Left renal cortex interstitium (tissue), 4 donors: Measurements from ENCODE around the gene ITSN1. TPM values are rescaled to one million over a fixed set of nuclear protein-coding genes. Genes with fewer than 3 reads are reported as not detected.
"Not testable (repeated sequence)": the region's sequence is repeated elsewhere in the genome, so short reads cannot be mapped to it uniquely, and the experiment has no call there.

Source experiments
- DNase-seq, 4 donors: peaks; one replicate each; pipeline ENCODE4 v3.0.0-alpha.2; 2013; ENCODE audit warnings: low read depth in 4 of 4, low spot score in 2 of 4, missing footprints in 1 of 4
- polyA plus RNA-seq, 4 donors: library from polyadenylated mRNA; unstranded; fragments of 120-200 nt; gene quantifications; one replicate each; pipeline ENCODE4 v1.2.1, GENCODE V29; 2013; ENCODE audit not compliant: insufficient read length in 4 of 4

Gene ITSN1
- polyA plus RNA-seq, 4 donors: 36.8 to 57.2 (median 46.8) TPM

DNA sequence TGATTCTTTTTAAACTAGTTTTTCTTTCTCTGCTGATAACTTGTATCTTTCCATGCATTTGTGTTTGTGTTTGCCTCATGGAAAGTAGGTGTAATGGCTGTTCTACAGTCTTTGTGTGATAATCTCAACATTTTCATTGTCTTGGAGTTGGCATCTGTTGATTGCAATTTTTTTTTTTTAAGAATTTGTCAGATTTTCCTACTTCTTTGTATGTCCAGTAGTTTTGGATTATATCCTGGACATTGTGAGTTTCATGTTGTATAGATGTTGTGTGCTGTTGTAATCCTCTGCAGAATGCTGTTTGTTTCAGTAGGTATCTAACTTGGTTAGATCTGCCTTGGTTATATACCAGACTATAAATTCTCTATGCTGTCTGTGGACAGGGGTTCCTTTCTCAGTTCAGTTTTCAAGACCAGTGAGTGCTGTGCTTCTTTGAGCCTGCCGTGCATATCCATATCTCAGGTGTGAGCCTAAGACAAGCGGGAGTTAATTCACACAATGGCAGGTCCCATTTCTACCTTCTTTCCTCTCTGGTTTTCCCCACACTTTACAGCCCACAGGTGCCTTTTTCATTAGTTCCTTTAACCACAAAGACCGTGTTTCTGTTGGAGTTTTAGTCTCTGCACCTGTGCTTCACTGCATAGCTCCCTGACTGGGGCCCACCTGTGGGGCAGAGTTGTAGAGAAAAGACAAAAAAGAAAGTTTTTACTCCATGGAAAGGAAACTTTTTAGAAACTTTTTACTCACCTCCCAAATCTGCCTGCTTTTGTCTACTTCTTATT is 69.9 kb downstream of the ITSN1 start:
- no peak for DNase-seq

DNA sequence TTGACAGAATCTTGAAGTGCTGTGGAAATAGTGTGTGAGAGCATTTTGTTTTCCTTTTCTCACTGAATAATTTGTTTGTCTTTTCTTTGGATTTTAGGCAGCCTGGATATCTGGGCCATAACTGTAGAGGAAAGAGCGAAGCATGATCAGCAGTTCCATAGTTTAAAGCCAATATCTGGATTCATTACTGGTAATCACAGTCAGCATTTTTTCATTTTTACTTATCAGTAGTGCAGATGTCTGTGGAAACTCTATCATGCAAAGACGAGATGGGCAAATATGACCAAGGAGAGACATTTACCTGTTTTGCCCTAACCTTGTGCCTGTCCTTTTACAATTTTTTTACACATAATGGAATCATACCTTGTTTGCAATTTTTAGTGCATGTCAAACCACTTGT is 78.8 kb downstream of the ITSN1 start:
- DNase-seq: no peak

DNA sequence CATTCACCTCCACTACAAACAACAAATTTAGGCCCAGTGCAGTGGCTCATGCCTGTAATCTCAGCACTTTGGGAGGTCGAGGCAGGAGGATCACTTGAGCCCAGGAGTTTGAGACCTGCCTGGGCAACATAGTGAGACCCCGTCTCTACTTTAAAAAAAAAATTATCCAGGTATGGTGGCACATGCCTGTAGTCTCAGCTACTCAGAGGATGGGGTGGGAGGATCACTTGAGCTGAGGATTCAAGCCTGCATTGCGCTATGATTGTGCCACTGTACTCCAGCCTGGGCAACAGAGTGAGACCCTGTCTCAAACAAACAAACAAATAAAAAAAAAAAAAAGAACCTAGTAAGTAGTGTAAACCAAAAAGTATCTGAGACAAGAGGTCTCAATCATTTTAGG is 86.8 kb downstream of the ITSN1 start:
- not testable (repeated sequence) for DNase-seq

DNA sequence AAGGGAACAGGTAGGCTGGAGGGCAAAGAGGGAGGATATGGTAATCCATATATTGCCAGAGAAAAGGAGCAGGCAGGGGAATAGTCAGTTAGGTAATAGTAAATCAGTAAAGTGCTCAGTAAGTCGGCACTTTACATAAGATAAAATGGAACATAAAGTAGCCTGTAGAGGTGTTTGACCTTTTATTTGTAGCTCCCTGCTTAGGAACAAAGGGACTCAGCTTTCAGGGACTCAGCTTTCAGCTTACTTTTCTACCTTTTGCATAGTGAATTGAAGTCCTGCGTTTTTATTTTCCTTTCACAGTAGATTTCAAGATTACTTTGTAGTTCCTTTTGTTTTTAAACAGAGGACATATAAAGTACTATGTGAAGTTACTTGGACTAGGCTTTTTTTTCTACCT is 87.3 kb downstream of the ITSN1 start:
- no peak for DNase-seq

DNA sequence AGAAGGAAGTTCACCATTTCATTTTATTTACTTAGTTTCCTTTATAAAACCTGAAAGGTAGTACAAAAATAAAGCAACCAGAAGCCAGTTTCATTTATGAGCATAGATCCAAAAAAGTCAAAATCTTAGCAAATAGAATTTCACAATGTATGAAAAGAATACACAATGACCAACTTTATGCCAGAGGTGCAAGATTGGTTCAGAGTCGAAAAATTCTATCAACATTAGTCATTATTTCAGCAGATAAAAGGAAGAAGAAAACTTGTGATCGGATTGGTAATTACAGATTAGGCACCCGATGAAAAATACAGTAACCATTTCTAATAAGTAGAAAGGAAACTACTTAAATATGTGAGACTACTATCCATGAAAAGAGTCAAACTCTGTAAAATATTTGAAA is 89.1 kb downstream of the ITSN1 start:
- no peak for DNase-seq

DNA sequence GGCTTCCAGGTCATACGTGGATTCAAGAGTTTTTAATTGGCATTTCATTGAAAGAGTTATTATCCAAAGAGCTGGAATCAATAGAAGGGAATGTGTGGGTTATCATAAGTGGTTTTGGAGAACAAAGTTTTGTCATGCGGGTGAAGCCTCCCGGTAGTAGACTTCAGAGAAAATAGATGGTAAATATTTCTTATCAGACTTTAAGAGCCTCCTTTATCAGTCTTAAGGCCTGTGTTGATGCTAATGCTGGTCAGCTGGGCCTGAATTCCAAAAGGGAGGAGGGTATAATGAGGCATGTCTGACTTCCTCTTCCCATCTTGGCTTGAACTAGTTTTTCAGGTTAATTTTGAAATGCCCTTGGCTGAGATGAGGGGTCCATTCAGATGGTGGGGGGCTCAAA is 89.7 kb downstream of the ITSN1 start:
- no peak for DNase-seq

DNA sequence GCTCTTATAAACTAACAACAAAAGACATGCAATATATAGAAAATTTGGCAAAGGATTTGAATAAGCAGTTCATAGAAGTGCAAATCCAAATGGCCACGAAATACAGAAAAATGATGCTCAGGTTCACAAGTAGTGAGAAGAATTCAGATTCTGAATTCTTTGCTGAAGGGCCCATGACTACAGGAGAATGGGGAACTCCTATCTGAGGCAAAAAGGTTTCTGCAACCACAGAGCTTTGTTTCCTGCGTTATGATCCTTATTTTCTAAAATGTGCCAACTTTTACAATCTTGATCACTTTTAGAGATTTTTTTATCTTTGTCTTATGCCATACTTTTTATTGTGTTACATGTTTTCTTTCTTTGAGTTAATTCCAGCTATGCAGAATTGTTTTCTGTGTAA is 91.3 kb downstream of the ITSN1 start:
- DNase-seq: no peak

DNA sequence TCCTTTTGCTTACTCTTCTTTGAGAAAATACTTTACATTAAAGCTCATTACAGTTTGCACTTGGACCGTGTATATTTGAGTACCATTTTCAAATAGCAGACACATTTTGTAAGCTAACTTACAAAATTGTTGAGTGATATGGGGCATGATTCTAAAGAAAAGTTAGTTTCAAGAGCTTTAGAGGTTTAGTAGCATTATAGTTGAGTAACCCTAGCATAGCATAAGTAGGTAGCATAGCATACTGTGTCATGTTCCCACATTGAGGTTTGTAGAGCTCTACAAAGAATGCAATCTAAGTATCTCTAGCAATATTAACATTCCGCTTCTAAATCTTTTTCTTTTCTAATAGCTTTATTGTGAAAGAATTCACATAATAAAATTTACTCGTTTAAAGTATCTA is 92.0 kb downstream of the ITSN1 start:
- no peak for DNase-seq

DNA sequence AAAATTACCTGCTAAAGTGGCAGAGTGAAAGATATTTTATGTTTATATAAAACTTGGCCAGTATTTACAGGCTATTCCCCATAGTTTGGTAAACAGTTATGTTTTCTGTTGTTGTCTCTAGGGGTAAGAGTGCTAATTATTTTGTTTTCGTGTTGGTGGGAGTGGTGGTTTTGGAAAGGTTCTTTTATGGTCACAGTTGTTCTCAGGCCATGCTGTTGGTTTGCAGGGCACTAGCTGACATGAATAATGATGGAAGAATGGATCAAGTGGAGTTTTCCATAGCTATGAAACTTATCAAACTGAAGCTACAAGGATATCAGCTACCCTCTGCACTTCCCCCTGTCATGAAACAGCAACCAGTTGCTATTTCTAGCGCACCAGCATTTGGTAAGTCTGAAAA is 92.5 kb downstream of the ITSN1 start:
- no peak for DNase-seq

DNA sequence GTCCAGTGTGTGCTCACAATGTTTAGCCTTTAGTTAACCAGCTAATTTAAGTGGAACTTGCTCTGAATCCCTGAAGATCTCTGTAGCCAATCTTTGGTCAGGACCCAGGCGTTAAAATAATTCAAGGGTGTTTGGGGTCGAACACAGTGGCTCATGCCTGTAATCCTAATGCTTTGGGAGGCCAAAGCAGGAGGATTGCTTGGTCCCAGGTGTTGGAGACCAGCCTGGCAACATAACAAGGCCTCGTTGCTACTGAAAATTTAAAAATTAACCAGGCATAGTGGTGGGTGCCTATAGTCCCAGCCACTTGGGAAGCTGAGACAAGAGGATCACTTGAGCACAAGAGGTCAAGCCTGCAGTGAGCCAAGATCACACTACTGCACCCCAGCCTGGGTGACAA is 94.3 kb downstream of the ITSN1 start:
- no peak for DNase-seq

DNA sequence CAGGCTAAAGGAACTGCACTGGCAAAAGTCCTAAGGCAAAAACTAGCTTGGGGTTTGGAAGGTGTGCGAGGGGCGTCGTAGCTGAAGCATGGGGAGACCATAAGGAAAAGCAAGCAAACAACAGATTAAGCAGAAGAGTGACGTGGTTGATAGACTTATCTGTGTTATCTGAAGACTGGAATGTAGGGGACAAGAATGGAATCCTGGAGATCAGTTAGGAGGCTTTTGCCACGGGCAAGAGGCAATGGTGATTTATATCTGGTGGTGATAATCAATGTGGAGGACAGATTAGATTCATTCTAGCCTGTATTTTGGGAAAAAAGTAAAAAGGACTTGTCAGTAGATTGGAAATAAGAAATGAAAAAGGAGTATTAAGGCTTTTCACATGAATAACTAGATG is 97.4 kb downstream of the ITSN1 start:
- no peak for DNase-seq

DNA sequence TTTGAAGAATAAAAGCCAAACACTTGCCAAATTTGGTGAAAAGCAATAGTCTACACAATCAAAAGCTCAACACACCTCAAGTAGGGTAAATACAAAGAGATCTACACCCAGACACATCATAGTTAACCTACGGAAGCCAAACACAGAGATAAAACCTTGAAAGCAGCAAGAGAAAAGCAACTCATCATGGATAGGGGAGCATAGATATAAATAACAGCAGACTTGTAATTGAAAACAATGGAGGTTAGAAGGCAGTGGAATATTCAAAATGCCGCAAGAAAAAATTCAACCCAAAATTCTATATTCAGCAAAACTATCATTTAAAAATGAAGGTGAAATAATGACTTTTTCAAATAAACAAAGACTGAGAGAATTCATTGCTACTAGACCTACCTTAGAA is 105.1 kb downstream of the ITSN1 start:
- no peak for DNase-seq

DNA sequence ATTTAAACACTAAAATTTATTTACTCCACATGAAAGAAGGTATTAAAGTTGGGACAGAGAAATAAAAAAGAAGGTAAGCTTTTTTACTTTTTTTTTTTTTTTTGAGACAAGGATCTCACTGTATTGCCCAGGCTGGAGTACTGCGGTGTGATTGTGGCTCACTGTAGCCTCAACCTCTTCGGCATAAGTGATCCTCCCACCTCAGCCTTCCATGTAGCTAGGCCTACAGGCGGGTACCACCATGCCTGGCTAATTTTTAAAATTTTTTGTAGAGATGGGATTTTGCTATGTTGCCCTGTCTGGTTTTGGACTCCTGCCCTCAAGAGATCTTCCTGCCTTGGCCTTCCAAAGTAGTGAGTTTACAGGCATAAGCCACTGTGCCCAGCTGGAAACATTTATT is 106.6 kb downstream of the ITSN1 start:
- no peak for DNase-seq

DNA sequence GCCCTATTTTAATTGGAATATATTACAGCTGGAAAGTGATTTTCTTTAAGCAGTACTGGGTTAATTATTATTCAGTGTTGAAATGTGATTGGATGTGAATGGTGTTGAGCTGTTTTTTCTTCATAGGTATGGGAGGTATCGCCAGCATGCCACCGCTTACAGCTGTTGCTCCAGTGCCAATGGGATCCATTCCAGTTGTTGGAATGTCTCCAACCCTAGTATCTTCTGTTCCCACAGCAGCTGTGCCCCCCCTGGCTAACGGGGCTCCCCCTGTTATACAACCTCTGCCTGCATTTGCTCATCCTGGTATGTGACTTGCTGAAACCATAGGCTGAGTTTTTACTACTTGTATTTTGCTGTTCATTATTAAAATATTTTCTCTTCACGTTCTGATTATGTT is 107.7 kb downstream of the ITSN1 start:
- no peak for DNase-seq

DNA sequence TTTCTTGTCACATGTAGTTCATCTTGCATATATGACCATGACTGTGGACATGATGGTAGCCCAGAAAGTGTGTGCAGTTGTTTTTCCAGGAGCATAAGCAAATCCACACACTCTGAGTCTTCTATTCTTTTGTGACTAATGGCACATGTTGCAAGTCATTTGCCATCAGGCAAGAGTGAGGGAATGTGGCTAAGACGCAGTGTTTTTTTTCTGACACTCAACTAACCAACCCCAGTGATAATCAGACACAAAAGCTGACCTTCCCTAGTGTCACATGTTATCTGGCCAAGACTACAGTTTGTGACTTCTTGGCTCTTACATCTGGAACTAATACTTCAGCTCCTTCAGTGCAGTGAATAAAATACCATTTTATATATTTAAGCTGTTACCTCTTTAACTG is 108.8 kb downstream of the ITSN1 start:
- DNase-seq: no peak

DNA sequence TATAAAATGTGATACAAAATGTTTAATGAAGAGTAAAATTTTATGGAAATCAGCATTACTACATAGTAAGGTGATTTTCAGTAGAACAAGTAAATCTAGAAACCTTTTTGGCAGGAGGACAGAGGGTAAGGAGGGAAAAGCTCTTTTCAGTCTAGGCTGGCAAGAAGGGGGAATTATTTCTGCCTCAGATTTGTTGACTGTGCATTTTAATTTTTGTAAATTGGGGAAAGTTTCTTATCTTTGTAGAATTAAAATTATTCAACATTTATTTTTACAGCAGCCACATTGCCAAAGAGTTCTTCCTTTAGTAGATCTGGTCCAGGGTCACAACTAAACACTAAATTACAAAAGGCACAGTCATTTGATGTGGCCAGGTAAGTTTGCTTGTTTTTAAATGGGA is 109.2 kb downstream of the ITSN1 start:
- DNase-seq: no peak

DNA sequence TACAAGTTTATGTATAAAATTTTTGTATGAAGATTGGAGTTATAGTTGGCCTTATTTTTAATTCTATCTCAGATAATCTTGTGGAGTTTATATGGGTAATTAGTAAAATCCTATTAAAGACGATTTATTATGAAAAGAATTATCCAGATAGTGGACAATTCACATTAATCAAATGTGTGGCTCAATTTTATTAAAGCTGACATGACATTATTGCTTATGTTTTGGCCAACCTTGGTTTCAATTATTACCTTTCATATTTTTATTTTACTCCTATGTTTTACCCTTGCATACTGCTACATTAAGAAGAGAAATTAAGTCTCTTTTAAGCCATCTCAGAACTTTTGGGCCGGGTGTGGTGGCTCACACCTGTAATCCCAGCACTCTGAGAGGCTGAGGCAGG is 110.0 kb downstream of the ITSN1 start:
- no peak for DNase-seq

DNA sequence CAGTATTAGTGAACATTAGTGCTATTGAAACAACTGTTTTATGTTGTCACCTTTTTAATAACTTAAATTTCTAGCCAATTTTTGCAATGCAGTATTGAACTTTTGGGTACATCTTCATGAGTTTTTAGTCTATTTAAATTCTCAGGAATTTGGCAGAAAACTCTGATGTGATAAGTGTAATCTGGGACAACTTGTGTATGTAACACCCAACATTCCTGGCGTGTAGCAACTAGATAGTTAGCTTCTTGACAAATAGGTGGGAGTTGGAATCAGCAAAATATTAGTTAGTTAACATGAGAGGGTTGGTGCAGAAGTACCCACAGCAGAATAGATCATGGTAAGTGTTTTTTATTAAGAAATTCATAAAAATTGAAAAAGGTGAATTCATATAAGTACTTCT is 111.6 kb downstream of the ITSN1 start:
- no peak for DNase-seq

DNA sequence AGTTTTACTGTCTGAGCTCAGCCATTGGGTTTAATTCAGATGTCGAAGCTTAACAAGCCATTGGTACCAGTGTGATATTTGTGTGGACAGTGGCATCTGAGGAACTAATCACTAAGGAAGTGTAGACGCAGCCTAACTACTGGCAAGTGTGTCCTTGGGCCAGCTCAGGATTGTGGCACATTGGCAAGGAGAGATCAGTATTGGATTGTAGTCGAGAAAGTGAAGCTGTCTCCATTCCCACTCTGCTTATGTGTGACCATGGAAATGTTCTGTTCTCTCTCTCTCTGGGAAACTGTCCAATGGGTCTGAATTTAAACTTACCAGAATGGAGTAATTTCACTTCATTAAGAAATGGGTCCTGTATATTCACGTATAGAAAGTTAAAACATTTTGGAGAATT is 112.2 kb downstream of the ITSN1 start:
- DNase-seq: no peak

DNA sequence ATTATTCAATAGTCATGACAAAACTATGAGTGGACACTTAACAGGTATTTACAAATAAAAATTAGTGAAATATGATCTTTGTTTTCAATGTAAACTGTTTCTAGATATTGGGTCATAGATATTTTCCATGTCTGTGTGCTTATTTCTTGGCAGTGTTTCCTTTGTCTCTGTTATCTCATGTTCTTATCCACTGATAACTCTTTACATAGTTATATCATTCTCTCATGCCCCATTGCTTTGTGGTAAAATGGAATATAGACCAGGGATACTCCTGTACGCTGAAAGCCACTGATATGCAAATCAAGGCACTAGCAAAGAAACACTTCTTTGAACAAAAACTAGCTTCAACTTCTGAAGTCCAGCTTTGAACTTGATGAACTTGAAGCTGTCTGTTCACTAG is 113.1 kb downstream of the ITSN1 start:
- DNase-seq: no peak

DNA sequence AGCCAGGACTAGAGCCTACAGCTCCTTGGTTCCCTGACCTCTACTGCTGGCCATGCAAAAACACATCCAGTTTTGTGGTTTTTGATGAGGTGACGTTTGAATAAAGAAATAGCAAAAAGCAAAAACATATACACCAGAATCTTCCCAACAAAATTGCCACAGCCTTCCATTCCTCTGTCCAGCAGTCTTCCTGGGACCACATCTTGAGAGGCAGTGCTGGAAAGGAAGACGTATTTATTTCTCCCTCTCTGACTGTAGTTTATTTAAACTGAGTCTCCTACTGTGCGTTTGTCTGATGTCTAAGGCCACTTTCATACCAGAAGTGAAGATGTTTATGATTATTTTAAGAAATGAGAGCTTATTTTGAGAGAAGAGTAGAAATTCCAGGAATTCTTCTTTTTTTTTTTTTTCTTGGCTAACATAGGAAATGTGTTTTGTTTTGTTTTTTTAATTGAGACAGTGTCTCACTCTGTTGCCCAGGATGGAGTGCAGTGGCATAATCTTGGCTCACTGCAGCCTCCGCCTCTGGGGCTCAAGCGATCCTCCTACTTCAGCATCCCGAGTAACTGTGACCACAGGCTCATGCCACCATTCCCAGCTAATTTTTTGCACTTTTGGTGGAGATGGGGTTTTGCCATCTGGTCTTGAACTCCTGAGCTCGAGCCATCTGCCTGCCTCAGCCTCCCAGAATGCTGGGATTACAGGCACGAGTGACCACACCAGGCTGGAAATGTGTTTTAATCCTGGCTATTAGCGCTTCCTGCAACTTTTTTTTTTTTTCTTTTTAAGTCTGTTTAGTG is 118.5 kb downstream of the ITSN1 start:
- no peak for DNase-seq

DNA sequence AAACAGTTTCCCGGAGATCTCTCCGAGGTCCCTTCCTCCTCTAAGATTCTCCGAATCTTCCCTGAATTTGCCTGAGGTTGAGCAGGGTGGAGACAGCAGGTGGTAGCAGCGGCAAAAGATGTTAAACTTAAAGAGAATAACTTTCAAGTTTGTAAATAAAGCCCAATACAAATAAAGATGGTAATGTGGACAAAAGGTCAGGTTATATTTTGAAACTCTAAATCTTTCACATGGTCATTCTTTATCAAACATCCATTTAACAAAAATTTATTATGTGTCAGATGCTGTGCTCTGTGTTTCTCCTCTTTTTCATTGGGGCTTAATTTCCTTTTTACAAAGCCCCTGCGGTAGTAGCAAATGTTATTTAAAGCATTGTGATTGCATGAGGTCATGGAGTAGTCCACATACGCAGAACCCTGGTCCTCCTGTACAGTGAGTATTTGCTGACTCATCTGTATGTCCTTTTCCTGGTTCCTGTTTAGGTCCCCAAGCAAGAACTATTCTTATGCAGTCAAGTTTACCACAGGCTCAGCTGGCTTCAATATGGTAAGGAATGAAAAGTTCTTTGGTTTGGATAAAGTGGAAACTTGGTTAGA is 119.2 kb downstream of the ITSN1 start:
- peak in 3 of 4 donors; percentile 15 to 32 (median 26) for DNase-seq
